Small intestine (tissue), 7 donors: ENCODE results near the gene TXNRD2. TPM values are rescaled to one million over a fixed set of nuclear protein-coding genes. Genes with fewer than 3 reads are reported as not detected.

ENCODE experiments used
- DNase-seq, 2 donors: peaks; one replicate each; pipeline versions ENCODE4 v3.0.0 to v3.0.0-alpha.2; 2013
- FAIRE-seq: peaks from 2 replicates; lab custom pipeline; 2012; peaks lifted over from hg19 to GRCh38; lab: Jason Lieb, UNC
- H3K27ac ChIP-seq, 3 donors: one replicate each; pipeline ENCODE4 v1.5.1; 2013; ENCODE audit warnings: low read length in 2 of 3, mild to moderate bottlenecking in 2 of 3, control low read depth in 1 of 3, inconsistent platforms in 1 of 3, low read depth in 1 of 3, moderate library complexity in 1 of 3
- H3K27me3 ChIP-seq, 3 donors: one replicate each; pipeline ENCODE4 v1.6.1; 2013; ENCODE audit warnings: low read length in 3 of 3, inconsistent platforms in 1 of 3; ENCODE audit not compliant: control insufficient read depth in 3 of 3, insufficient read depth in 3 of 3
- H3K36me3 ChIP-seq, 3 donors: one replicate each; pipeline ENCODE4 v1.6.1; 2013; ENCODE audit warnings: low read length in 3 of 3, inconsistent platforms in 1 of 3, low read depth in 1 of 3, mild to moderate bottlenecking in 1 of 3, moderate library complexity in 1 of 3; ENCODE audit not compliant: control insufficient read depth in 3 of 3, insufficient read depth in 2 of 3
- H3K4me1 ChIP-seq, 3 donors: one replicate each; pipeline ENCODE4 v1.6.1; 2013; ENCODE audit warnings: low read length in 2 of 3, inconsistent platforms in 1 of 3, low read depth in 1 of 3, mild to moderate bottlenecking in 1 of 3, moderate library complexity in 1 of 3; ENCODE audit not compliant: control insufficient read depth in 3 of 3, insufficient read depth in 2 of 3
- H3K4me3 ChIP-seq, 3 donors: one replicate each; pipeline ENCODE4 v1.5.1; 2013; ENCODE audit warnings: low read length in 3 of 3, control low read depth in 1 of 3, inconsistent platforms in 1 of 3, low read depth in 1 of 3, mild to moderate bottlenecking in 1 of 3, moderate library complexity in 1 of 3
- H3K9me3 ChIP-seq, 2 donors: one replicate each; pipeline ENCODE4 v1.6.1; 2013; ENCODE audit warnings: low read depth in 1 of 2, low read length in 1 of 2; ENCODE audit not compliant: control insufficient read depth in 2 of 2, insufficient read depth in 1 of 2
- WGBS, 3 donors: extraction: QIAGEN DNeasy Blood & Tissue Kit; methylation state at CpG; one replicate each; pipeline ENCODE4 v1.1.7; 2013; 5-methylcytosine and 5-hydroxymethylcytosine counted together
- polyA plus RNA-seq, 4 donors: library from polyadenylated mRNA; stranded (reverse) in 3 of 4; unstranded in 1 of 4; fragments of 200-250 nt in 3 of 4; fragments of 120-200 nt in 1 of 4; gene quantifications; one replicate each; pipeline versions ENCODE4 v1.2.1 to v1.2.3, GENCODE V29; 2013
- donor health status: healthy with polysubstance abuse.
- donor health status: control.
- donor health status: control.
- donor health status: Bipolar disorder and iron deficiency.
- donor health status: healthy.

TXNRD2 gene
- polyA plus RNA-seq, 4 donors: 16.8 to 43.8 (median 29.5) TPM

DNA sequence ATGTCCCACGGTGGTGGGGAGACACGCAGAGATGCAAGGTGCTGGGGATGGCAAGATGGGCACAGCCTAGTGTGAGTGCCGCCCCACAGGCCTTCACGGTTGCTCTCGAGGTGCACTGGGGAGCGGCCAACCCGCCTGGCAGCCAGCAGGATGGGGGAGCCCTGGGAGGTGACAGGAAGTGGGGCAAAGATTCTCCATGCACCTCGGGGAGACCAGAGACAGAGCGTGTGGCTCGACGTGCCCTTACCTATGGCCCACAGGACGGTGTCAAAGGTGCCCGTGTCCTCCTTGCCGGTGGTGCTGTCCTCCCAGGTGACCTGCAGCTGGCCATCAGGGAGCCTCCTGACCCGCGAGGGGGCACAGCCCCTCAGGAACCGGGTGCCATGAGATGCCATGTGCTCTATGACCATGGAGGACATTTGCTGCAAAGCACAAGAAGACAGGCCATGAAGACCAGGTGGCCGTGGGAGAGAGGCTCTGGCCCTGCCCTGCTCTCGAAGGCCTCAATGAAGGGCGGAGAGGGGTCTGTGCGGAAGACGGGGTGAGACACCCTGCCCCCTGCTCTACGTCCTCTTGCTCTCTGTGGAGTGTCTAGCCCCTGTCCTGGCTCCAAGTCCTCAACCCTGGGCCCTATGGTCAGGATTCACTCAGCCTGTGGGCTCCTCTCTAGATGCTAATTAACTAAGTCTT lies 46.3 kb downstream of the TXNRD2 start:
- H3K4me3 ChIP-seq: no peak overlapping the region
- FAIRE-seq (no peak), DNase-seq (no peak)
- peaks cover 0 to 71% (median 4%) of the 10 kb centered on the region in 3 donors for H3K36me3 ChIP-seq
- H3K9me3 ChIP-seq: no peaks in the 10 kb centered on the region
- peaks cover 0 to 15% (median 0%) of the 10 kb centered on the region in 3 donors for H3K4me1 ChIP-seq
- 91 to 92% (median 92%) methylated on average over 20 to 23 of the region's 23 CpGs for WGBS, 3 donors
- H3K27ac ChIP-seq: no peak overlapping the region
- H3K27me3 ChIP-seq: no peaks in the 10 kb centered on the region

DNA sequence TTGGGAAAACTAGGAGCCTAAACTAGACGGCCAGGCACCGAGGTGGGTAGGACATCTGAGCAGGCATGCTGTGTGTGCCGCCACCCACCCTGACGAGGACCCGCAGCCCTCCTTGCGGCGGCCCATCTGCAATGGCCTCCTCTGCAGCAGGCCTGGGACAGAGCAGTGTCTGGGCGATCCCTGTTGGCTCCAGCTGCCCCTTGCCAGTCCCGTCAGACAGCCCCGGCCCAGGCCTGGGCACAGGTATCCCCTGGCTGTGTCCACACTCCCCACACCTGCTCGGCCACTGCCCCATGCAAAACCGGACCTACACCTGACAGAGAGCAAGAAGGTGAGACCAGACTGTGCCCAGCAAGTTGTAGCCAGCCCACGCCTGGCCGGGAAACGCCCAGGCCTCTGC lies 48.3 kb downstream of the TXNRD2 start:
- Histone ChIP-seq H3K27ac (no peak overlapping the region), H3K9me3 (no peaks in the 10 kb centered on the region), H3K4me1 (peaks cover 0 to 15% (median 0%) of the 10 kb centered on the region in 3 donors), H3K36me3 (peaks cover 0 to 64% (median 4%) of the 10 kb centered on the region in 3 donors), H3K27me3 (no peaks in the 10 kb centered on the region), H3K4me3 (no peak overlapping the region)
- 93 to 95% (median 95%) methylated on average over 15 of the region's 15 CpGs for WGBS, 3 donors
- FAIRE-seq (no peak), DNase-seq (no peak)

DNA sequence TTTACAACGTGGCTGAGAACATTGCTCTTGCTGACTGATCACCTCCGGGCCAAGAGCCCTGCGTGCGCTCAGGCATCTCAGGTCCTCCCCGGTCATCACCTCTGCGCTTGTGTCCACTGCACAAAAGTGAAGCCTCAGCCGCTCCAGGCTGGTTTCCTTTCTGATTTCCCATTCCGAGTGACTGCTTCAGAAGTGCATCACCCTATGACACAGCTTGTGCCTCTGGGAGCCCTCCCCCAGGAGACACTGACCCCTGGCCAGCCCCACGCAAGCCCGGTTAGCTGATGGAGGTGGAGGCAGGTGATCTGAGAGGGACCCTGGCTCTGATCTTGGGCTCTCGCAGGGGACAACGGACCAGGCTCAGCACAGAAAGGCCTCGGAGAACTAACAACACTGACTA lies 48.7 kb downstream of the TXNRD2 start:
- H3K4me3 ChIP-seq: no peak overlapping the region
- peaks cover 0 to 64% (median 2%) of the 10 kb centered on the region in 3 donors for H3K36me3 ChIP-seq
- 86 to 88% (median 87%) methylated on average over 13 of the region's 13 CpGs for WGBS, 3 donors
- no peaks in the 10 kb centered on the region for H3K27me3 ChIP-seq
- no peak for FAIRE-seq
- no peaks in the 10 kb centered on the region for H3K9me3 ChIP-seq
- DNase-seq: no peak
- H3K27ac ChIP-seq: no peak overlapping the region
- H3K4me1 ChIP-seq: peaks cover 0 to 15% (median 0%) of the 10 kb centered on the region in 3 donors

DNA sequence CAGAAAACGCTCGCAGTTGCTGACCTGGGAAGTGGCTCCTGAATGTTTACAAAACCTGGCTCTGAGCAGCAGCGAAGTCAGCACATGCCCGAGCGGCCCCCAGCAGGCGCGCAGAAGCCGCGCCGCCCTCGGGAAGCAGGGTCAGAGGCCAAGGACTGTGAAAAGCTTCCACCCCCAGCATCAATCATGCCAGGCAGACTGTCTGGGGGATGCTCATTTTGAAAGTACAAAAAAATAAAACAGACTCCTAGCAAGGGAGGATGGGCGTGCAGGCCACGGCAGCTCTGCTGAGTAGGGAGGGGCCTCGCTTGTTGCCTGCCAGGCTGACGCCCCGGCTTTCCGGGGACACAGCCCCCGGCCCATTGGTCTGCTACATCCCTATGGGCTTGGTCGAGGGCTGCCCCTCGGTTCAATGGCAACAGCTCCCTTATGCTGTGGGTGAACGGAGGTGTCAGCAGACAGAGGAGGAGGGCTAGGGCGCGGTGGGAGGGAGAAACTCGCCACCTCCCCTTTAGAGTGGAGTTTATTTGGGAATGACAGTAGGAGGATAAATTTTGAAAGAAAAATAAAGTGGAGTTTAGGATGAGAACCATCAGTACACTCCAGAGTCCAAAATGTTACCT lies 49.2 kb downstream of the TXNRD2 start:
- 38 to 43% (median 41%) methylated on average over 23 to 24 of the region's 24 CpGs for WGBS, 3 donors
- H3K4me3 ChIP-seq: no peak overlapping the region
- peak in 1 of 2 donors; percentile 34 for DNase-seq
- H3K36me3 ChIP-seq: peaks cover 0 to 62% (median 2%) of the 10 kb centered on the region in 3 donors
- FAIRE-seq: no peak
- H3K27ac ChIP-seq: peak overlapping the region in 1 of 3 donors; percentile 72
- H3K9me3 ChIP-seq: no peaks in the 10 kb centered on the region
- no peaks in the 10 kb centered on the region for H3K27me3 ChIP-seq
- peaks cover 0 to 15% (median 0%) of the 10 kb centered on the region in 3 donors for H3K4me1 ChIP-seq

DNA sequence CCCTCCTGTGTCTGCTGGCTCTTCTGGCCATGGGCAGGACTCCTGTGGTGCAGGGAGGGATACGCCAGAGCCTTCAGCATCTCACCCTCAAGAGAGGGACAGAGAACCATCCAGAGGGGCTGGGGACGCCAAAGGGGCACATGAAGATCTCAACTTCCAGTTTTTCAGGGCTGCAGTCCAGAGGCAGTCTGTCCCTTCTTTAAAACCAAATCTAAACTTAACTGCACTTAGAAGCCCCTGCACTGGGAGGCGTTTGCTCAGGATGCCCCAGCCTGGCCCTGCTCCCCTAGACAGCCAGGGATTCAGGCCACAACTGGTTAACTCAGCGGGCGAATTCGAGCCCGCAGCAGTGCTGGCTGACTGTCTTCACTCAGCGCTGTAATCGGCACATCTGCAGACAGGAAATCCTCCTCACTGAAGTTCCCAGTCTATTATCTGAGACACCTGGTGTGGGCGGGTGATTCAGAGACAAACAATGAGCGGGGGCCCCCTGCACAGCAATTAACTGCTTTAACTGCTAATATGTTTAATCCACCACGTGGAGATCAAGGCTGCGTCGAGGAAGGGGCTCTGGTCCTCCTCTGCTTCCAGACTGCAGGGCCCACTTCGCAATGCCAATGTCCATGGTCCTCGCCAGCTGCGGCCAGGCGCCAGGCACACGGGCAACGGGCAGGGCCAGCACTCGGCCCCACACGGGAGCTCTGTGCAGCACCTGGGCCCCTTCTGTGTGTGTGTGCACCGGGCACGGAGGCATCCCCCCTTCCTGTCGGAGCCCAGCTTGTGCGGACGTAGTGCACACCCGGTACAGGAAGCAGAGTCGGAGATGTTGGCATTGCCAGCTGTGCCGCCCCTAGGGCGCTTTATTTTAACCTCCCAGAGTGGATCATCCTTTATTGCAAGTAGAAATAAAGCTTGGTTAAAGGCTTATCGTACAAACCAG lies 50.0 kb downstream of the TXNRD2 start:
- DNase-seq (peak; percentile 49 to 55), FAIRE-seq (no peak)

DNA sequence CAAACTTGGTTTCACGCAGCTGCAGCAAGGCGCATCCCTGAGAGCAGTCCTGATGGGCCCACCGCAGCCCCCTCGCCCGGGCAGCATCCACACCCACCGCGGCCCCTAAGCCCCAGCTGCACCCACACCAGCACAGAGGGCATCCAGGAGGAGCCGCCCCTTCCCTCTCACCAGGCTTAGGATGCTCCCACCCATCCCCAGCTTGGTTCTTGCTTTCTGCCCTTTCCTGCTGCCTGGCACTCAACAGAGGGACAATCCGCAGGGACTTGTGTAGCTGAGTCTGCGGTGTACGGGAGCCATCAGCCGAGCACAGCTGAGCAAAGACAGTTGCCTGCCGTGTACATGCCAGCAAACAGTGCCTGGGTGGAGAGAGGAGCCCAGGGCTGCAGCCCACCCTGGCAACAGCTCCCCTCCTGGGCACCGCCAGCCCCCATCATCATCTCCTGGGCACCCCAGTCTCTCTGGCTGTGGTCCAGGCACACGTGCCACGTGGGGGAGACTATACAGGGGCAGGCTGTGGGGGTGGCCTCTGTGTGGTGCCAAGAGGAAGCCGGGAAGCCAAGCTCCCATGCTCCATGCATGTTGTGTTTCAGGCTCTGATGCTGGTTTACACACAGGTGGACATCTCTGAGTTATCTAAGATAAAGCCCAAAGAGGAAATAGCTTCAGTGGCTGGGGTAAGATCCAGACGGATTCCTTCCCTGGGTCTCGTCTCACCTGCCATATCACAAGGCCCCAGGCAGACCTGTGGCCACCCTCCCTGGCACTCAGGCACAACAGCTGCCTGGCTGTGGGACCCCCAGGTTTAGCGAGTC lies 50.9 kb downstream of the TXNRD2 start:
- DNase-seq: no peak
- Histone ChIP-seq H3K27me3 (no peaks in the 10 kb centered on the region), H3K4me3 (no peak overlapping the region), H3K36me3 (peaks cover 0 to 61% (median 2%) of the 10 kb centered on the region in 3 donors), H3K9me3 (no peaks in the 10 kb centered on the region), H3K4me1 (peaks cover 0 to 15% (median 0%) of the 10 kb centered on the region in 3 donors), H3K27ac (peak overlapping the region in 1 of 3 donors; percentile 72)
- no peak for FAIRE-seq
- WGBS, 3 donors: 79 to 85% (median 80%) methylated on average over 20 of the region's 20 CpGs

More for the DNA sequence above, 50.0 kb downstream of the TXNRD2 start:
- Histone ChIP-seq H3K4me1 (peaks cover 0 to 15% (median 0%) of the 10 kb centered on the region in 3 donors), H3K27ac (peak overlapping the region in 2 of 3 donors; percentile 35 to 72), H3K36me3 (peaks cover 0 to 59% (median 2%) of the 10 kb centered on the region in 3 donors), H3K27me3 (no peaks in the 10 kb centered on the region), H3K4me3 (no peak overlapping the region), H3K9me3 (no peaks in the 10 kb centered on the region)
- 17 to 26% (median 19%) methylated on average over 32 of the region's 32 CpGs for WGBS, 3 donors

DNA sequence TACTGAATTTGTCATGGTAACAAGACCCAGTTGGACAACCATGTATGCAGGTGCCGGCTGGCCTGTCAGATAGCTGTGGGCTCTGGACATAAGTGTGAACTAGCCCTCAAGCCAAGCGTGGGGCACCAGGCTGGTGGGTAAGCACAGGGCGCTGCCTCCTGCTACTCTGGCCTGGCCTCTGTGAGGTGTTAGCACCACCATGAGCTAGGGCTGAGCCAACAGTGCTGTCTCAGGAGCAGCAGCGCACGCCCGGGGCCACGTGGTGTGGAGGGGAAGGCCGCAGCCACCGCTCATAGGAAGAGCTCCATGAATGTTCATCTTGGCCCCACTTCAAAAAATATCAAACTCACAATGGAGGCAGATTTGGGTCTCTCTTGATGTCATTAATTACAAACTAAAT lies 51.7 kb downstream of the TXNRD2 start:
- FAIRE-seq: no peak
- Histone ChIP-seq H3K36me3 (peaks cover 0 to 53% (median 2%) of the 10 kb centered on the region in 3 donors), H3K4me1 (peaks cover 0 to 15% (median 0%) of the 10 kb centered on the region in 3 donors), H3K27me3 (no peaks in the 10 kb centered on the region), H3K27ac (no peak overlapping the region), H3K9me3 (no peaks in the 10 kb centered on the region), H3K4me3 (no peak overlapping the region)
- 92 to 95% (median 93%) methylated on average over 9 of the region's 9 CpGs for WGBS, 3 donors
- DNase-seq: no peak
